ENCODE measurements around the gene TCERG1L. TPM values are rescaled to one million over a fixed set of nuclear protein-coding genes. Genes with fewer than 3 reads are reported as not detected.

TCERG1L gene
- total RNA-seq, 4 donors from 2014 or later = 0.12 TPM; not detected in 3

- no peak for TF ChIP-seq POLR2A (IDR thresholded peaks at IDR 0.05)
- TF ChIP-seq POLR2AphosphoS5 (IDR thresholded peaks at IDR 0.05) = no peak
- TF ChIP-seq EP300 (IDR thresholded peaks at IDR 0.05) = no peak
- TF ChIP-seq CTCF (IDR thresholded peaks at IDR 0.05) = no peak
- Histone ChIP-seq H3K4me1 (no peaks in the 10 kb centered on the region), H3K36me3 (no peaks in the 10 kb centered on the region), H3K4me3 (no peak overlapping the region), H3K27me3 (peaks cover 39% of the 10 kb centered on the region), H3K27ac (no peak overlapping the region), H3K9me3 (no peaks in the 10 kb centered on the region)
- no peak for ATAC-seq
- 23 to 24% methylated on average over 4 to 12 of the region's 29 CpGs for whole genome bisulfite sequencing, 2 donors (ENCODE audit: low coverage in 1 of 2)
Measured at GRCh38 chr10:131094527-131095312, 216.8 kb downstream of the TCERG1L start.

DNA sequence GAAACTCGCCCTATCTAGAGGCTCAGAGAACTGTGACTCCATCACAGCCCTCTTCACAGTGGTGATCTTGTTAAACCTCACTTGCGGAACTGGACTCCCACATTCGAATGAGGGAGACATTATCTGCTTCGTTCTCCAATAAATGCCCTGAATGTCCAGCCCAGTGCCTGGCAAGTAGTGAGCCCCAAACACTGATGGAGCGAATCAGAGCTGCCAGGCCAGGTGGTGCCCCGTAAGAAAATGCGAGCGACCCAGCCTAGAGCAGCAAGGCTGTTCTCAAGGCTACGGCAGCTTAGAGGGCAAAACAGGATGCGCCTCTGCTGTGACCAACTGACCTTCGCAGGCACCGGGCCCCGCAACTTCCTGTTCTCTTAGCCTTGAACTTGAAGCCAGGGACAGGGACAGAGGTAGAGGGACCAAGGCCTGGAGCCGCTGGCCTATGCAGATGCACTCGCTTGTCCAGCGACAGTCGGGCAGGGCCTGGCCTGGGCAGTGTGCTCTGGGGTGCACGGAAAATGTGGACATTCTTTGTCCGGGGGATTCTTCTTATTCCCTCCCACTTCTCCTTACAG is 217.6 kb downstream of the TCERG1L start:
- no peaks in the 10 kb centered on the region for H3K9me3 ChIP-seq
- peaks cover 44% of the 10 kb centered on the region for H3K27me3 ChIP-seq
- no peak for ATAC-seq
- TF ChIP-seq POLR2A (IDR thresholded peaks at IDR 0.05) = no peak
- no peak for TF ChIP-seq CTCF (IDR thresholded peaks at IDR 0.05)
- no peak for TF ChIP-seq EP300 (IDR thresholded peaks at IDR 0.05)
- no peak for TF ChIP-seq POLR2AphosphoS5 (IDR thresholded peaks at IDR 0.05)
- no peak overlapping the region for H3K27ac ChIP-seq
- 67% methylated on average over 12 of the region's 19 CpGs; no CpG with 5 or more reads in 1 of the 2 donors for WGBS, 2 donors (ENCODE audit: low coverage in 1 of 2)
- no peaks in the 10 kb centered on the region for H3K4me1 ChIP-seq
- H3K36me3 ChIP-seq = no peaks in the 10 kb centered on the region
- no peak overlapping the region for H3K4me3 ChIP-seq

GRCh38 chr10:131093346-131093745 is 218.2 kb downstream of the TCERG1L start:
- H3K9me3 ChIP-seq = no peaks in the 10 kb centered on the region
- H3K27ac ChIP-seq = no peak overlapping the region
- H3K4me1 ChIP-seq = no peaks in the 10 kb centered on the region
- no peak for TF ChIP-seq POLR2A (IDR thresholded peaks at IDR 0.05)
- no peak for TF ChIP-seq POLR2AphosphoS5 (IDR thresholded peaks at IDR 0.05)
- TF ChIP-seq EP300 (IDR thresholded peaks at IDR 0.05) = no peak
- TF ChIP-seq CTCF (IDR thresholded peaks at IDR 0.05) = no peak
- WGBS, 2 donors (ENCODE audit: low coverage in 1 of 2) = 100% methylated on average over 1 to 4 of the region's 14 CpGs
- no peak for ATAC-seq
- no peaks in the 10 kb centered on the region for H3K36me3 ChIP-seq
- H3K27me3 ChIP-seq = peaks cover 44% of the 10 kb centered on the region
- no peak overlapping the region for H3K4me3 ChIP-seq

DNA sequence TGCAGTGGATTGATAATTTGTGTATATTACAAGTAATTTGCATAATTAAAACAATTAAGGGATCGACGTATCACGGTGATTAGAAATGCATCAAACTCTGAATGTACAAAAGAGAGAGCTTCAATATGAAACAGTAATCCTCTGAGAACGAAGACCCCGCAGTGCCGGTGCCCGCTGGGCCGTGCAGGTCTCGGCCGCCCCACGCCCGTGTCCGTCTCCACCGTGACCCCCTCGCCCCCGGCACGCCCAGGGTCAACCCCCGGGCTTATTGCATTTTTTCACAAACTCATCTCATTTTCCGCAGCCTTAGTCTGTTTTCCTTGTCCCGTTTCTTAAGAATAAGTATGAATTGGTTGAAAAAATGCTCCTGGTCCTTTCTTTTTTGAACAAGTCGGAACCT is 218.6 kb downstream of the TCERG1L start:
- H3K9me3 ChIP-seq = no peaks in the 10 kb centered on the region
- H3K4me3 ChIP-seq = no peak overlapping the region
- 94 to 96% methylated on average over 6 to 14 of the region's 21 CpGs for WGBS, 2 donors (ENCODE audit: low coverage in 1 of 2)
- no peak overlapping the region for H3K27ac ChIP-seq
- TF ChIP-seq POLR2AphosphoS5 (IDR thresholded peaks at IDR 0.05) = no peak
- TF ChIP-seq EP300 (IDR thresholded peaks at IDR 0.05) = no peak
- TF ChIP-seq CTCF (IDR thresholded peaks at IDR 0.05) = no peak
- no peak for TF ChIP-seq POLR2A (IDR thresholded peaks at IDR 0.05)
- no peaks in the 10 kb centered on the region for H3K4me1 ChIP-seq
- no peaks in the 10 kb centered on the region for H3K36me3 ChIP-seq
- ATAC-seq = no peak
- peaks cover 44% of the 10 kb centered on the region for H3K27me3 ChIP-seq

DNA sequence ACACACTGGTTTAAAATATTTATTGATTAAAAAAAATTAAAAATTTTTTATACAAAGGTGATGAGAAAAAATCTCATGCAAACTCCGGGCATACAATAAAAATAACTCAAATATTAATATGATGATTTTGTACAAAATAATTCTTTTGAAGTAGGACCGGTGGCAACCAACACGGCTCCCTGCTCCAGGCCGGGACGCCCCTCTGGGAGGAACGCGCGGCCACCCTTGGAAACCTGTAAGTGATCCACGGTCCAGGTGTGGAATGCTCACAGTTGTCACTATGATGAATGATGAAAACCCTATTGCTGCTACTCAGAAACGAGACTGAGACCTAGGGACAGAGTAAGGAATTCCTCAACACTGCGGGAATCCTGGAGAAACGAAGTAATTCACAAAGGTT is 219.1 kb downstream of the TCERG1L start:
- Histone ChIP-seq H3K4me3 (no peak overlapping the region), H3K4me1 (no peaks in the 10 kb centered on the region), H3K36me3 (no peaks in the 10 kb centered on the region), H3K27me3 (peaks cover 49% of the 10 kb centered on the region), H3K27ac (no peak overlapping the region), H3K9me3 (no peaks in the 10 kb centered on the region)
- WGBS, 2 donors (ENCODE audit: low coverage in 1 of 2) = 81 to 97% methylated on average over 5 to 11 of the region's 12 CpGs
- ATAC-seq = no peak
- TF ChIP-seq POLR2A (IDR thresholded peaks at IDR 0.05) (no peak), POLR2AphosphoS5 (IDR thresholded peaks at IDR 0.05) (no peak), CTCF (IDR thresholded peaks at IDR 0.05) (no peak), EP300 (IDR thresholded peaks at IDR 0.05) (no peak)

All from gastroesophageal sphincter (tissue), 4 donors.